ENCODE measurements around the gene C6orf132. TPM values are rescaled to one million over a fixed set of nuclear protein-coding genes. Genes with fewer than 3 reads are reported as not detected.
"Not testable (repeated sequence)": the region's sequence is repeated elsewhere in the genome, so short reads cannot be mapped to it uniquely, and the experiment has no call there.

C6orf132 gene
- total RNA-seq, 2 donors from 2014 or later = 35.1 to 42.3 TPM

DNA sequence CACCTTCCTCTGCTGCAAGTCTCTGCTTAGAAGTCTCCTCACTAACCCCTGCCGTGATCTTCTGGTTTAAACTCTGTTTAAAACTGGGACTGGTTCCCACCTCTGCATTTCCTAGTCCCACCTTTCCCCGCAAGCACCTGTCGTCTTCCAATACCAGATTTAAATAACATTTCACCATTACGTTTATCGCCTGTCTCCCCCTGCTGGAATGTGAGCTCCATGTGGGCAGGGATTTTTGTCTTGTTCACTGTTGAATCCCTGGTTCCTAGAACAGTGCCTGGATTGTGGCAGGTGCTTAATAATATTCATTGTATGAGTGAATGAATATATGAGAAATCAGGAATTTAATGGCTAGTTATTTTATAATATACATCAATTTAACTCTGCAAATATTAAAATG is 33.4 kb upstream of the C6orf132 start:
- Histone ChIP-seq H3K9me3 (no peaks in the 10 kb centered on the region), H3K9ac (ENCODE audit: low read depth in 2 of 2, low read length in 2 of 2) (no peak overlapping the region), H3K27ac (no peak overlapping the region), H3K4me3 (no peak overlapping the region), H3K36me3 (no peaks in the 10 kb centered on the region), H3K4me1 (no peaks in the 10 kb centered on the region), H3K27me3 (no peaks in the 10 kb centered on the region)
- intact Hi-C loops (cut with DNase I) = no loop called here
- TF ChIP-seq, protein P1, sequence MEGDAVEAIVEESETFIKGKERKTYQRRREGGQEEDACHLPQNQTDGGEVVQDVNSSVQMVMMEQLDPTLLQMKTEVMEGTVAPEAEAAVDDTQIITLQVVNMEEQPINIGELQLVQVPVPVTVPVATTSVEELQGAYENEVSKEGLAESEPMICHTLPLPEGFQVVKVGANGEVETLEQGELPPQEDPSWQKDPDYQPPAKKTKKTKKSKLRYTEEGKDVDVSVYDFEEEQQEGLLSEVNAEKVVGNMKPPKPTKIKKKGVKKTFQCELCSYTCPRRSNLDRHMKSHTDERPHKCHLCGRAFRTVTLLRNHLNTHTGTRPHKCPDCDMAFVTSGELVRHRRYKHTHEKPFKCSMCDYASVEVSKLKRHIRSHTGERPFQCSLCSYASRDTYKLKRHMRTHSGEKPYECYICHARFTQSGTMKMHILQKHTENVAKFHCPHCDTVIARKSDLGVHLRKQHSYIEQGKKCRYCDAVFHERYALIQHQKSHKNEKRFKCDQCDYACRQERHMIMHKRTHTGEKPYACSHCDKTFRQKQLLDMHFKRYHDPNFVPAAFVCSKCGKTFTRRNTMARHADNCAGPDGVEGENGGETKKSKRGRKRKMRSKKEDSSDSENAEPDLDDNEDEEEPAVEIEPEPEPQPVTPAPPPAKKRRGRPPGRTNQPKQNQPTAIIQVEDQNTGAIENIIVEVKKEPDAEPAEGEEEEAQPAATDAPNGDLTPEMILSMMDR (IDR thresholded peaks at IDR 0.05) = no peak
- DNase-seq = no peak

DNA sequence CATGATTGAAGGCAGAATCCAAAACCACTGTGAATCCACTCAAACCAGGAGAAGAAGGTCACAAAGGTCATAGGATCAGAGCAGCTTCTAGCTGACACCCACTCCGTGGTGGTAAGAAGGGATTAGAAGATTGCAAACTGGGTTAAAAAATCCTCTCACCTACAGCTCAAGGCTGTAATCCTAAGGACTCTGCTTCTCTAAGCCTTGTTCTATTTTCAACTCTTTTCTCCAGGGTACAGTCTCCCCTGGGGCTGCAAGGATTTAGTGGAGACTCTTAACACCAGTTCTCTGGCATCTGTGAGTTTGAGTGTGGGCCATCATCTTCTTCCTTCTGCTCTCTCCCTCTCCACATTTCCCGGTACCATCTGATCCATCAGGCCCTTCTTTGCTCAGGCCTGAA is 30.7 kb upstream of the C6orf132 start, which contains the start of gene GUCA1A:
Gene GUCA1A, plus strand, starts transcription at position 264 of the 400 bp plus-strand sequence. CDS start 250 bp downstream, outside the sequence.
- intact Hi-C loops (cut with DNase I) = no loop called here
- Histone ChIP-seq H3K4me1 (no peaks in the 10 kb centered on the region), H3K36me3 (no peaks in the 10 kb centered on the region), H3K9ac (ENCODE audit: low read depth in 2 of 2, low read length in 2 of 2) (no peak within 1 kb of the TSS), H3K4me3 (no peak within 1 kb of the TSS), H3K9me3 (no peaks in the 10 kb centered on the region), H3K27ac (no peak within 1 kb of the TSS), H3K27me3 (no peaks in the 10 kb centered on the region)
- DNase-seq = no peak
- TF ChIP-seq, protein P1 (IDR thresholded peaks at IDR 0.05) = no peak

DNA sequence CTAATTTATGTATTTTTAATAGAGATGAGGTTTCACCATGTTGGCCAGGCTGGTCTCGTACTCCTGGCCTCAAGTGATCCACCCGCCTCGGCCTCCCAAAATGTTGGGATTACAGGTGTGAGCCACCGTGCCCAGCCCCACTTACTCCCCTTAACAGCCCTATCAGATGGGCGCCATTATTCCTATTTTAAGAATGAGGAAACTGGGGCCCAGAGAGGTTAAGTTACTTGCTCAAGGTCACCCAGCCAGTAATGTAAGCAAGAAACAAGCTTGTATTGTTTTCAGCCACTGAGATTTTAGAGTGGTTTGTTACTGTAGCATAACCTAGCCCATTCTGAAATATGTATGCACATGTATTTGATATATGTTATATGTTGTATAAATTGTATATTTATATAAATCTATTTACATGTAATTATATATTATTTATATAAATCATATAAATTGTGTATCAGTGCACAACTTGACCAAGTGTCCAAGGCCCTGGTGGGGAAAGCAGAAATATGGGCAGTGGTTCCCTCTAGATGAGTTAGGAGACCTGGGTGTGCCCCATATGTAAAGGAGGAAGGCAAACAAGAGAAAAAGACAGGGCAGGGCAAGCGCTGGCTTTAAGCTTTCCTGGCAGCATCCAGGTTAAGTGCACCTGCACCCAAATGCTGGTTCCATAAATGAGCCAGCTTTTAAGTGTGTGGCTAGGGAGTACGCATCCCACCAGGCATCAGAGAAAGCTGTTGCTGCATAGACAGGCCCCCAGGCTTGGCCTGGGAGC is 29.6 kb upstream of the C6orf132 start:
- Histone ChIP-seq H3K27me3 (no peaks in the 10 kb centered on the region), H3K9me3 (no peaks in the 10 kb centered on the region), H3K9ac (ENCODE audit: low read depth in 2 of 2, low read length in 2 of 2) (no peak overlapping the region), H3K27ac (no peak overlapping the region), H3K4me1 (no peaks in the 10 kb centered on the region), H3K36me3 (no peaks in the 10 kb centered on the region), H3K4me3 (no peak overlapping the region)
- intact Hi-C loops (cut with DNase I) = no loop called here
- DNase-seq = no peak
- TF ChIP-seq, protein P1 (IDR thresholded peaks at IDR 0.05) = no peak

DNA sequence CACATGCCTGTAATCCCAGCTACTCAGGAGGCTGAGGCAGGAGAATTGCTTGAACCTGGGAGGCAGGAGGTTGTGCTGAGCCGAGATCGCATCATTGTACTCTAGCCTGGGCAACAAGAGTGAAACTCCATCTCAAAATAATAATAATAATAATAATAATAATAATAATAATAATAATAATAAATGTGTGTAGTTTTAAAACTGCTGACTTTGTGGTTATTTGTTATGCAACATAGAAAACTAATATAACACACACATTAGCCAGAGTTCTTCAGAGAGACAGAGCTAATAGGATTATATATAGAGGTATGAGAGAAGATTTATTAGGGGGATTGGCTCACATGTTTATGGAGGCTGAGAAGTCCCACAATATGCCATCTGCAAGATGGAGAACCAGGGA is 27.4 kb upstream of the C6orf132 start:
- not testable (repeated sequence) for DNase-seq; H3K9ac ChIP-seq (ENCODE audit: low read depth in 2 of 2, low read length in 2 of 2); H3K27me3 ChIP-seq; H3K9me3 ChIP-seq; H3K4me3 ChIP-seq; H3K36me3 ChIP-seq; H3K4me1 ChIP-seq; H3K27ac ChIP-seq
- intact Hi-C loops (cut with DNase I) = loop anchor here (2.0 kb wide), 1 partner anchor 45 kb away; no protein-coding TSS in a partner anchor

DNA sequence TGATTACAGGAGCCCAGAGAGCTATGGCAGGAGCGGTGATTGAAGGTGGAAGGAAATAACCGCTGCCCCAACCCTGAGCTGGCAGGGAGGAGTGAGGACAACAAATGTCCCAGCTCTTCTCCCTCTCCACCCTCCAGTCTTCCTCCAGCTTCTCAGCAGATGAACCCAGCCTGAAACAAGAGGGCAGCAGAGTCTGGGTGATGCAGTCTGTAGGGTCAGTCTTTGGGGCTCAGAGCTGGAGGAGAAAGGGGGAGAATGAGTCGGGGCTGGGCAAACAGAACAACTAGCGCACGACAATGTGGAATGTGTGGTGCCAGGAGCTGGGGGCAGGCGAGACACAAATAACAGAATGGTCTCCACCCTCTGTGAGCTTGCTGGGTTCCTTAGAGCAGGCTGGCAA is 26.2 kb upstream of the C6orf132 start:
- Histone ChIP-seq H3K4me3 (no peak overlapping the region), H3K27ac (no peak overlapping the region), H3K9me3 (no peaks in the 10 kb centered on the region), H3K36me3 (no peaks in the 10 kb centered on the region), H3K9ac (ENCODE audit: low read depth in 2 of 2, low read length in 2 of 2) (no peak overlapping the region), H3K27me3 (no peaks in the 10 kb centered on the region), H3K4me1 (no peaks in the 10 kb centered on the region)
- intact Hi-C loops (cut with DNase I) = loop anchor here (2.0 kb wide), 1 partner anchor 46 kb away; no protein-coding TSS in a partner anchor
- no peak for DNase-seq
- TF ChIP-seq, protein P1 (IDR thresholded peaks at IDR 0.05) = no peak

Data from colonic mucosa (tissue), 4 donors.